Measurements from ENCODE around the gene PLCD1. TPM values are rescaled to one million over a fixed set of nuclear protein-coding genes. Genes with fewer than 3 reads are reported as not detected.
A peak's percentile ranks its signal among the peaks of the same experiment; 100 is the strongest.

The PLCD1 gene
- polyA plus RNA-seq, 3 donors from 2014 or later, result 11.6 to 18.0 (median 12.1) TPM

DNA sequence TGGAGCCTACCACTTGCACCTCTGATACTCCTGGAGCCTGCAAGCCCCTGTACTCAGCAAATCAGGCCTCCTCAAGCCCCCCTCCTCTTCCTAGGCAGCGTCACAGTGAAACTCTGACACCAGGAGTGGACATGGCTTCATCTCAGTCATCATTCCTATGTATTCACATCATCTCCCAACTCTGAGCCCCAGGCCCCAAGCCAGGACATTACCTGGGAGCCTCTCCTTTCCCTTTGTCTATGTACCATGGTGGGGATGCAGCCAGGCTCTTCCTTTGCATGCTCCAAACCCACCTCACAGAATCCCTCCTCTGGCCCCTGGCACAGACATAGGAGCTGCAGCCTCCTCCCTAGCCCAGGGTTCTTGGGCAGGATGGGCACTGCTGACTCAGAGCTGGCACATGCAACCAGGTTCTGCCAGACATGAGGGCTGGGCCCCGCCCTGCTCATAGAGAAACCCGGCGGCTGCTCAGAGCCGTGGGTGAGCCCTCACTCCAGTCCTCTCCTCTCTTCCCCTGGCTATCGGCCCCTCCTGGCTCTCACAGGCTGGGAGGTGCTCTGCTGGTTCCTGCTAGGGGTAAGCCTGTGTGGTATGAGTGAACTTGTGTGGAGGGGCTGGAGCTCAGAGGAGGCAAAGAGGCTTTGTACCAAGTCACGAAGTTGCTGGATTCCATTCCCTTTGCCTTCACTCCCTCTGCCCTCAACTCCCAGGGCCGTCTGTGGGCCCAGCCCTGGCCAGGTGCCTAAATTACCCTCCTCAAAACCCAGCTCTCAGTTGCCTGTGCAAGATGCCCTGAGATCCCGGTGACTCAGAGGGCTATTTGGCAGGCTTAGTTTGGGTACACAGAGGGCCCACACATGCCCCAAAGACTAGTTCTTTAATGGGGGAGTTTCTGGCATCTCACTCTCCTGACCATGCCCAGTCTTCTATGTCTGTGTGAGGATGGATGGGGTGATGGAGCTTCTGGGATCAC, 1.9 kb upstream of the PLCD1 start:
- Mint-ChIP-seq H3K27ac (peak overlapping the region in 5 of 6 donors; percentile 13 to 79 (median 27)), H3K36me3 (peaks cover 0 to 3% (median 0%) of the 10 kb centered on the region in 3 donors), H3K27me3 (ENCODE audit: low read depth in 3 of 3) (peaks cover 0 to 7% (median 3%) of the 10 kb centered on the region in 3 donors), H3K4me1 (peaks cover 9 to 12% of the 10 kb centered on the region in 2 donors), H3K9me3 (peaks cover 0 to 2% (median 0%) of the 10 kb centered on the region in 6 donors), H3K4me3 (peak overlapping the region; percentile 22 to 48 (median 44))
- peak in 1 of 3 donors; percentile 30 for DNase-seq

DNA sequence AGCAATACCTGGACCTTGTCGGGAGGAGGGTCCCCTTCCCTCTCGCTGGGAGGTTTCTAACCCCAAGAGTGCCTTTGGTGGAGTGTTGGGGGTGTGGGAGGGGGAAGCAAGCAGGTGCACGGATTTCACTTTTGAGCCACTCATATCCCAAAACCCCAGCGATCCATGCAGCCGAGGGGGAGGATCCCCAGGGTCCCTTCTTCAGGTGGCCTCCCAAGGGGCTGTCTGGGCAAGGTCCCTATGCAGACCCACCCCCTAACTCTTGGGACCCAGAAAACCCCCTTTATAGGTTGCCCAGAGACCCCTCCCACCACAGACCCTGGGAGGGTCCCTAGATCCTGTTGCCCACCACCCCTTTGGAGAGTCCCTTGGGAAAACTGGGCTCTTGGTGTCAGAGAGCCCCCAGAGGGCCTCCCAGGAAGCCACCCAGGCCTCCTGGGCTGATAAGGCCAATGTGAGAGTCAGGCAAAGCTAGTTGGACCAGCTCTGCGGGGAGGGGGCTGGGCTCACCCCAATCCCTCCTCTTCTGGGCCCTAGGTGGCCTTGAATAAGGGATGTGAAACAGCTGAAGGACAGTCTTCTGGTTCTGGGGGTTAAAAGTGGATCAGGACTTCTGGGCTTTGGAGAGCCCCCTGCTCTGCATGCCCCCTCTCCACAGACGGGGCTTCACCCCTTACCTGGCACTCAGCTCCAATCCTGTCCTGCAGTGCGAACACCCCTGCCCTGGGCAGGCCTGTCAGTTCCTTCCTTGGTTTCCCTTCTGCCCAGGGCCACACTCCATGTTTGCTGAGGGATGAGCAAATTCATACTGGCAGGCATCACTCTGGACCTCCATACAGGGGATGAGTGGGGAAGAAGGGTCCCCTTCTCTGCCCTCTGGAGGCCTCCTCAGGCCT, 932 bp upstream of the PLCD1 start:
- peak overlapping the region in 3 of 6 donors; percentile 60 to 79 (median 76) for H3K27ac Mint-ChIP-seq
- peaks cover 0 to 2% (median 0%) of the 10 kb centered on the region in 6 donors for H3K9me3 Mint-ChIP-seq
- peaks cover 14 to 19% of the 10 kb centered on the region in 2 donors for H3K4me1 Mint-ChIP-seq
- peak overlapping the region; percentile 40 to 64 (median 56) for H3K4me3 Mint-ChIP-seq
- no peak for DNase-seq
- H3K27me3 Mint-ChIP-seq (ENCODE audit: low read depth in 3 of 3), result peaks cover 0 to 7% (median 3%) of the 10 kb centered on the region in 3 donors
- H3K36me3 Mint-ChIP-seq, result peaks cover 0 to 3% (median 0%) of the 10 kb centered on the region in 3 donors

DNA sequence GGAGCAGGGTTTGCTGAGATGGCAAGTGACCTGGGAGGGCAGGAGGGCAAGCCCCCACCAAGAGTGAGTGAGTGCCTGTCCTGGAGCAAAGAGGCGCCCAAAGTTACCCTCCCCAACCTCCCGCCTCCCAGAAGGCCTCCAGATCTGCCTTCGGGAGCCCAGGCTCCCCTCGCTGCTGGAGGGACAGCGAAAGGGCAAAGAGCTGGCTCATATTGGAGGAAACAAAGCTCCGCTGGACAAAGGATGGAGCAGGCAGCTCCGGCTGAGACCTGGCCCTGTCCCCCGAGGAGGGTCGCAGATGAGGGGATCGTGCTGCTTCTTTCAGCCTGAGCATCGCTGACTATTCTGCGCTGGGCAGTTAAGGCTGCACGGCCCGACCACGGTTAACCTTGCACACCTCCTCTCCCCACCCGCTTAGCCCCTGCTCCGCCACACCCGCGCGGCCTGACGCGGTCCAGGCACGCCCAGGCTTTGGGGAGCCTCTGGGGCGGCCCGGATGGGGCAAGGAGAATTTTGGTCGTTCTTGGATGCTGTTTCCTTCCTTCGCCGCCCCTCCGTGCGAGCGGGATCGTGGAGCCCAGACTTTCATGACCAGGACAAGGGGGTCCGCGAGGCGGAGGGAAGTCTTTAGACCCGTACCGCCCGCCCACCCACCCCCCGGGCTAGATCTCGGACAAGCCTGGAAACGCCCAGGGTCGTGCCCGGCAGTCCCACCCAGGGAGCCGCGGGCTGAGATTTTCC, 651 bp downstream of the PLCD1 start:
- Mint-ChIP-seq H3K9me3 (peaks cover 0 to 2% (median 0%) of the 10 kb centered on the region in 6 donors), H3K4me1 (peaks cover 25 to 35% of the 10 kb centered on the region in 2 donors), H3K27ac (peak overlapping the region in 1 of 6 donors; percentile 71), H3K36me3 (no peaks in the 10 kb centered on the region), H3K27me3 (ENCODE audit: low read depth in 3 of 3) (peaks cover 0 to 11% (median 3%) of the 10 kb centered on the region in 3 donors), H3K4me3 (peak overlapping the region; percentile 55 to 85 (median 75))
- no peak for DNase-seq

DNA sequence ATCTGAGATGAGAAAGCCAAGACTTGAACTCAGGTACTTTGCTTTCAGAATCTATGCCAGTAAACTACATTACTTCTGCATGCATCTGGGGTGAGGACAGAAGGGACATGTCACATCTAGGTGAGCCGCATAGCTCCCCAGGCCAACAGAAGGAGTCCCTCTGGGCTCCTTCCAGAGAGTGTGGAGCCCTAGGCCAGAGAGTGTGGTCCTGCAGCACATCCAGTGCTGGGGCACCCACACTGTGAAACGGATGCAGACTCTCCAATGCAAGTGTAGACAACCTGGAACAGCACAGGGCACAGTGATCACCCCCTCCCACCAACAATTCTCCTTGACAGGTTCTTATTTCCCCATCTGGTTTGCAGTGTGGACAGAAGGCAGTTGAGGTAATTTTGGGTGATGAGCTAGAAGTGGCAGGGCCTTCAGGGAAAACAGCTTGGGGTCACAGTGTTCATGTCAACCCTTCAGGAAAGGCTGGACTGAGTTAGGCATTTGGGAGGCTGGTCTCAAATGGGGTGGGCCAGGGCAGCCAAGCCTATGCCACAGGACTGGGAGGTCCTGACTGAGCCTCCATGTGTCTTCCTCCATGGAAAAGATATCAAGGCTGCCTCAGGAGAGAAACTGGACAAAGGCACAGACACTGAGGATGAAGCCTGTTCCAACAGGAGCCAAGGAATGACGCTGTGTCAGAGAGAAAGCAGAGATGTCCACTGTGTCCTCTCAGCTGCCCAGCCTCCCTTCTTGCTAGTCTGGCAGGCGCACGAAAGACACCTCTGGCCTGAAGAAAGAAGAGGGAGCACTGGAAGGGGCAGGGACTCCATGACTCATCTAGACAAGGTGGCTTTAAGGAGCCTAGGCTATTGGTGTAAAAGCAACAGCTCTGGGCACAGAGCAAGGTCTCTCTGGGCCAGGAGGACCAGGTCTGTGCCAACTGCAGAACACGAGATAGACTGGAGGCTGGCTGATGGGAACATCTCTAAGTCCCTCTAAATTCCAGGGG, 1.7 kb downstream of the PLCD1 start:
- peaks cover 0 to 9% (median 3%) of the 10 kb centered on the region in 3 donors for H3K27me3 Mint-ChIP-seq (ENCODE audit: low read depth in 3 of 3)
- peaks cover 35 to 45% of the 10 kb centered on the region in 2 donors for H3K4me1 Mint-ChIP-seq
- peak overlapping the region in 1 of 6 donors; percentile 71 for H3K27ac Mint-ChIP-seq
- peaks cover 0 to 2% (median 0%) of the 10 kb centered on the region in 6 donors for H3K9me3 Mint-ChIP-seq
- no peak for DNase-seq
- peak overlapping the region; percentile 45 to 85 (median 75) for H3K4me3 Mint-ChIP-seq
- no peaks in the 10 kb centered on the region for H3K36me3 Mint-ChIP-seq

DNA sequence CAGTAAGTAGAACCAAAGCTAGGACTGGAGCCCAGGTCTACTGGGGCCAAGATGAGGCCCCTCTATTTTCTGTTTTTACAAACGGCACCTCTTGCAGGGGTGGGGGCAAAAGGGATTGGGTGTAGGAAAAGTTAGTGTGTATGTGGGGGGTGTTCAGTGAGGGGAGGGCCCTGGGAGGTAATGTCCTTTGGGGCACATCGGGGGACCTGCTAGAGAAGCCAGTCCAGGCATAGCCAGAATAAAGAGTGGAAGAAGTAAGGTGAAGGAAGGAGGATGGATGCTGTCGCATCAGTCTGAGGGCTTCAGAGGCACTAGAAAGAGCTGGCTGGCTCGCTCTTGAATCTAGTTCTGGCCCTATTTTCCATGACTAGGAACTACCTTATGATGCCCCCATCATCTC, 2.6 kb downstream of the PLCD1 start:
- DNase-seq, result no peak
- no peaks in the 10 kb centered on the region for H3K36me3 Mint-ChIP-seq
- peaks cover 0 to 2% (median 0%) of the 10 kb centered on the region in 6 donors for H3K9me3 Mint-ChIP-seq
- H3K27ac Mint-ChIP-seq, result peak overlapping the region in 1 of 6 donors; percentile 64
- peaks cover 35 to 45% of the 10 kb centered on the region in 2 donors for H3K4me1 Mint-ChIP-seq
- peak overlapping the region in 3 of 5 donors; percentile 45 to 53 (median 46) for H3K4me3 Mint-ChIP-seq
- peaks cover 0 to 6% (median 3%) of the 10 kb centered on the region in 3 donors for H3K27me3 Mint-ChIP-seq (ENCODE audit: low read depth in 3 of 3)

DNA sequence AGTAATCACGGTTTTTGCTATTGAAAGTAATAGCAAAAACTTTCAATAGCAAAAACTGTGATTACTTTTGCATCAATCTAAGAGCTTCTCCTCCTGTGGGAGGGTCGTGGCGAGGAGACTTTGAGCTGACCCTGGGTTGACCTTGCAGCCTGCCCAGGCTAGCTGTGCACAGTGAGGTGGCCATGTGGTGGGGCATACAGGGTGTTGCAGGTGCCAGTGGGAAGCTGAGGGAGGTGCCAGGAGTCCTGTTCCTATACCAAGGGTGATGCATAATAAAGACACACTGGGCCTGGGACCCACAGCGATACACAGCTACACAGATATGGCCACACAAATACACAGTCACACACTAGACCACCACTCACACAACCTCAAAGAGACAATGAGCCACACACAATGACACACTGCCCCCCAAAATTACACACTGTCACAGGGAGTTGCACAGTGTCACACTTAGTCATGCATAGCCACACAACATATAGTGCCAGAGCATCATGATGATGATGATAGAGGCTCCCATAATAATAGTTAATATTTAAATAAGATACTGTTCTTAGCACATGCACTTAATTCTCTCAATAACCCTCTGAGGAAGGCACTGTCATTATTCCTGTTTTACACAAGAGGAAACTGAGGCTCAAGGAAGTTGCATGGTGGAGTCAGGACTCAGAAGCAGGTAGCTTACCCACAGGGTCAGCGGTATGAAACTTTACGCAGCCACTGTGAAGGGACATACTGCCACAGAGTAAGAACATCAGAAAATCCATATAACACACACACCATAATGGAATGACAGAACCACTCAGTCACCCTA, 6.3 kb downstream of the PLCD1 start:
- no peak for DNase-seq
- Mint-ChIP-seq H3K9me3 (no peaks in the 10 kb centered on the region), H3K4me1 (peaks cover 30 to 34% of the 10 kb centered on the region in 2 donors), H3K4me3 (peak overlapping the region; percentile 94 to 98 (median 98)), H3K27me3 (ENCODE audit: low read depth in 3 of 3) (peaks cover 0 to 6% (median 0%) of the 10 kb centered on the region in 3 donors), H3K36me3 (peaks cover 0 to 7% (median 4%) of the 10 kb centered on the region in 3 donors), H3K27ac (peak overlapping the region; percentile 79 to 98 (median 91))

DNA sequence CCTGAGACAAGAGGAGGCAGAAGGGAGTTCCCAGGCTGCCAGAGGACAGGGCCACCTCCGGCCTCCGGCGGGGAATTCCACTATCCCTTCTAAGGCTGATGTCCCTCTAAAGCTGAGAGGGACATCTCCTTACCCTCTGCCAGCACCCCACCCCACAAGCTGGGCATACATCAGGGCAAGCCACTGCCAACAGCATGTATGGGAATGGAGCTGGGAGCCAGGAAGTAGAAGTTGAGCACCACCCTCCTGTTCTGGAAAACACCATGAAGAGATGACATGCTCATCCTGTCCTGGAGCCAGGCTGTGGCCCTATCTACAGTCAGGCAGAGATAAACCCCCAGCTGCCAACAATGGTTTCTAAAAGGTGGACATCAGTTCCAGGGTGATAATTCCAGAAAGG, 7.1 kb downstream of the PLCD1 start:
- peaks cover 0 to 6% (median 0%) of the 10 kb centered on the region in 3 donors for H3K27me3 Mint-ChIP-seq (ENCODE audit: low read depth in 3 of 3)
- no peak overlapping the region for H3K4me3 Mint-ChIP-seq
- peak overlapping the region in 1 of 6 donors; percentile 42 for H3K27ac Mint-ChIP-seq
- H3K4me1 Mint-ChIP-seq, result peaks cover 28 to 34% of the 10 kb centered on the region in 2 donors
- no peak for DNase-seq
- peaks cover 0 to 7% (median 4%) of the 10 kb centered on the region in 3 donors for H3K36me3 Mint-ChIP-seq
- H3K9me3 Mint-ChIP-seq, result no peaks in the 10 kb centered on the region

DNA sequence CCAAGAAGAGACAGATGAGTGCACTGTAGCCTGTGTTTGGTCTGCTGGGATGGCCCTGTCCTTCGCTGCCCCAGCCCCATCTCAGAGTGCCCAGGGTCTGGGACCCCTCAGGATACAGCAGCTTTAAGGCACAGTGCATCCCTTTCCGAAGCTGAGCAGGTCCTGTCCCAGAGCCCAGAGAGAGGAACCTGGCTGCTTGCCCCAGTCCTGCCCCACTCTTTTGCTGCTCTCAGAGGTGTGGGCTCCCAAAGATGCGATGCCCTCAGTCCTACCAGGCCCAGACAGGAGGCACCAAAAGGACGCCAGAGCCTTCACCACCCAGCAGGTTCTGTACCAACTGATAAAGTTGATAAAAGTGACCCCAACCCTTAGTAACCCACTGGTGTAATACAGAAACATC, 8.2 kb downstream of the PLCD1 start:
- H3K4me1 Mint-ChIP-seq, result peaks cover 28 to 34% of the 10 kb centered on the region in 2 donors
- H3K4me3 Mint-ChIP-seq, result no peak overlapping the region
- H3K9me3 Mint-ChIP-seq, result no peaks in the 10 kb centered on the region
- peaks cover 0 to 6% (median 0%) of the 10 kb centered on the region in 3 donors for H3K27me3 Mint-ChIP-seq (ENCODE audit: low read depth in 3 of 3)
- H3K36me3 Mint-ChIP-seq, result peaks cover 6 to 16% (median 11%) of the 10 kb centered on the region in 3 donors
- peak overlapping the region in 2 of 6 donors; percentile 15 to 48 for H3K27ac Mint-ChIP-seq
- DNase-seq, result no peak

DNA sequence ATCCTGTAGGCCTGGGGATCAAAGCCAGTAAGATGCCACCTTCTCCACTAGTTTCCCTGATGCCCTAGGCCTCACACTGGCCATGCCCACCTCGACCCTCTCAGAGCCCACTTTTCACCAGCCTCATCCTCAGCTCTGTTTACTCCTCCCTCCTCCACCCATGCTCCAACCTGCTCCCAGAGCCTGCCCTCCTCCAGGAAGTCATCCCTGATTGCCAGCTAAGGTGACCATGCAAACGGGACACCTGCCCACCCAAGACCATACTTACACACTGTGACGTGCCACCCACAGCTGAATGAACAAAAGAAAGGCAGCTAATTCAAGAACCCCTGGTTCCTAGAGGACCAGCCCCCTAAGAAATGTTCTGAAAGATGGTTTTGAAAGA, 9.1 kb downstream of the PLCD1 start:
- Mint-ChIP-seq H3K27me3 (ENCODE audit: low read depth in 3 of 3) (peaks cover 0 to 6% (median 0%) of the 10 kb centered on the region in 3 donors), H3K36me3 (peaks cover 15 to 24% (median 17%) of the 10 kb centered on the region in 3 donors), H3K27ac (peak overlapping the region in 3 of 6 donors; percentile 24 to 58 (median 41)), H3K4me1 (peaks cover 23 to 26% of the 10 kb centered on the region in 2 donors), H3K9me3 (no peaks in the 10 kb centered on the region), H3K4me3 (no peak overlapping the region)
- no peak for DNase-seq

DNA sequence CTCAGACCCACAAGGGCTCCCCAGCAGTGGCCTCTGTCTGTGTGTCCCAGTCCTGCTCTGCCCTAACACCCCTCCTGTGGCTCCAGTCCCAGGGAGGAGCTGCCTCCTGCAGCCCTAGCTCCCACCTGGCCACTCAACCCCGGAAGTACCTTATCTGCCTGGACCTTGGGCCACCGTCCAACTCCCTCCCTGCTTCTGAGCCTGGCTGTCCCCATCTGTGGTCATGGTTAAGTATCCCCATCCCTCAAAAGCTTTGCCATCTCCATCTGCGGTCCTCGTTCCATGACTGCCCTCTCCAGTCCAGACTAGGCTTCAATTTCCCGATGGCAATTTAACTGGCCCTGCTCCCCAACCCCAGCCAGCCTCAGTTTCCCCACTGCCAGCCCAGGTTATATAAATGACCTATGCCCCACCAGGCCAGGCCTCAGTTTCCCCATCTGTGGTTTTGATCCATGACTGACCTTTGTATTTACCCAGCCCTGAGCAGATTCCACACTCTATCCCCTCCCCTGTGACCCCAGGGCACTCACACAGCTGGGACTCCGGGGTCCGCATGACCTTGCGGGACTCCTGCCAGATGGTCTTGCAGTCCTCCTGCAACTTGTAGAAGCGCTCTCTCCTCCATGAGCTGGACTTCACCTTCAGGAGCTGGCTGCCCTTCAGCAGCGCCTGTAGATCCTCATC, 9.6 kb downstream of the PLCD1 start:
- H3K4me3 Mint-ChIP-seq, result no peak overlapping the region
- no peak for DNase-seq
- H3K36me3 Mint-ChIP-seq, result peaks cover 20 to 30% (median 21%) of the 10 kb centered on the region in 3 donors
- H3K4me1 Mint-ChIP-seq, result peaks cover 21% of the 10 kb centered on the region in 2 donors
- no peaks in the 10 kb centered on the region for H3K9me3 Mint-ChIP-seq
- H3K27me3 Mint-ChIP-seq (ENCODE audit: low read depth in 3 of 3), result peaks cover 0 to 5% (median 0%) of the 10 kb centered on the region in 3 donors
- no peak overlapping the region for H3K27ac Mint-ChIP-seq
